PFSK-1 (cell line): ENCODE results near the gene SMYD5.

Experiments used
- FOXP2 ChIP-seq: optimal IDR thresholded peaks from 2 replicates; pipeline ENCODE3; 2011; ENCODE audit warnings: borderline replicate concordance, control low read depth, inconsistent platforms; ENCODE audit not compliant: insufficient read depth; ENCODE audit errors: extremely low read length, extremely low read depth
- POLR2AphosphoS5 ChIP-seq: IDR thresholded peaks from 2 replicates; pipeline ENCODE4 v1.6.1; 2012; ENCODE audit warnings: low read depth, mild to moderate bottlenecking, control low read depth, low read length, moderate library complexity
- TF ChIP-seq, protein P1 (sequence below), 2 experiments: IDR thresholded peaks; 2 replicates each; pipeline versions ENCODE4 v1.6.1 to v1.8.0; 2011 to 2012; ENCODE audit warnings: low read depth in 2 of 2, low read length in 2 of 2, control low read depth in 1 of 2, inconsistent platforms in 1 of 2, mild to moderate bottlenecking in 1 of 2, moderate library complexity in 1 of 2; ENCODE audit not compliant: insufficient read depth in 1 of 2

DNA sequence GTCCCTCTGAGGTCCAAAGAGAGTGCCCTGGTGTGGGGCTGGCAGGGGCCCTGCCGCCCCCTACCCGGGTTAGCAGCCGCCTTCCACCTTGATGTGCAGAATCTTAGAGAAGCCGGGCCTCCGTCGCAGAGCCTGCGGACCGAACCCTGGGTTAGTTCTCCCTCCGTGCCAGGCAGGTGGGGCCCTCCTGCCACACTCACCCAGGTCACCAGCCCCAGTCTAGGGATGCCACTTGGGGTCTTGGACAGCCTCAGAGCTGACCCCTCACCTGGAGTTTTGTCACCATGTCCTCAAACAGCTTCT lies 44.8 kb downstream of the SMYD5 start:
- TF ChIP-seq FOXP2 = no peak
- TF ChIP-seq, protein P1, sequence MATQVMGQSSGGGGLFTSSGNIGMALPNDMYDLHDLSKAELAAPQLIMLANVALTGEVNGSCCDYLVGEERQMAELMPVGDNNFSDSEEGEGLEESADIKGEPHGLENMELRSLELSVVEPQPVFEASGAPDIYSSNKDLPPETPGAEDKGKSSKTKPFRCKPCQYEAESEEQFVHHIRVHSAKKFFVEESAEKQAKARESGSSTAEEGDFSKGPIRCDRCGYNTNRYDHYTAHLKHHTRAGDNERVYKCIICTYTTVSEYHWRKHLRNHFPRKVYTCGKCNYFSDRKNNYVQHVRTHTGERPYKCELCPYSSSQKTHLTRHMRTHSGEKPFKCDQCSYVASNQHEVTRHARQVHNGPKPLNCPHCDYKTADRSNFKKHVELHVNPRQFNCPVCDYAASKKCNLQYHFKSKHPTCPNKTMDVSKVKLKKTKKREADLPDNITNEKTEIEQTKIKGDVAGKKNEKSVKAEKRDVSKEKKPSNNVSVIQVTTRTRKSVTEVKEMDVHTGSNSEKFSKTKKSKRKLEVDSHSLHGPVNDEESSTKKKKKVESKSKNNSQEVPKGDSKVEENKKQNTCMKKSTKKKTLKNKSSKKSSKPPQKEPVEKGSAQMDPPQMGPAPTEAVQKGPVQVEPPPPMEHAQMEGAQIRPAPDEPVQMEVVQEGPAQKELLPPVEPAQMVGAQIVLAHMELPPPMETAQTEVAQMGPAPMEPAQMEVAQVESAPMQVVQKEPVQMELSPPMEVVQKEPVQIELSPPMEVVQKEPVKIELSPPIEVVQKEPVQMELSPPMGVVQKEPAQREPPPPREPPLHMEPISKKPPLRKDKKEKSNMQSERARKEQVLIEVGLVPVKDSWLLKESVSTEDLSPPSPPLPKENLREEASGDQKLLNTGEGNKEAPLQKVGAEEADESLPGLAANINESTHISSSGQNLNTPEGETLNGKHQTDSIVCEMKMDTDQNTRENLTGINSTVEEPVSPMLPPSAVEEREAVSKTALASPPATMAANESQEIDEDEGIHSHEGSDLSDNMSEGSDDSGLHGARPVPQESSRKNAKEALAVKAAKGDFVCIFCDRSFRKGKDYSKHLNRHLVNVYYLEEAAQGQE (IDR thresholded peaks at IDR 0.05; ENCODE audit: insufficient read depth in 1 of 2, low read depth in 2 of 2, low read length in 2 of 2) = no peak
- TF ChIP-seq POLR2AphosphoS5 = no peak
